ENCODE data around the gene ALG1L2.
"Not testable (repeated sequence)": the region's sequence is repeated elsewhere in the genome, so short reads cannot be mapped to it uniquely, and the experiment has no call there.

The ALG1L2 gene

DNA sequence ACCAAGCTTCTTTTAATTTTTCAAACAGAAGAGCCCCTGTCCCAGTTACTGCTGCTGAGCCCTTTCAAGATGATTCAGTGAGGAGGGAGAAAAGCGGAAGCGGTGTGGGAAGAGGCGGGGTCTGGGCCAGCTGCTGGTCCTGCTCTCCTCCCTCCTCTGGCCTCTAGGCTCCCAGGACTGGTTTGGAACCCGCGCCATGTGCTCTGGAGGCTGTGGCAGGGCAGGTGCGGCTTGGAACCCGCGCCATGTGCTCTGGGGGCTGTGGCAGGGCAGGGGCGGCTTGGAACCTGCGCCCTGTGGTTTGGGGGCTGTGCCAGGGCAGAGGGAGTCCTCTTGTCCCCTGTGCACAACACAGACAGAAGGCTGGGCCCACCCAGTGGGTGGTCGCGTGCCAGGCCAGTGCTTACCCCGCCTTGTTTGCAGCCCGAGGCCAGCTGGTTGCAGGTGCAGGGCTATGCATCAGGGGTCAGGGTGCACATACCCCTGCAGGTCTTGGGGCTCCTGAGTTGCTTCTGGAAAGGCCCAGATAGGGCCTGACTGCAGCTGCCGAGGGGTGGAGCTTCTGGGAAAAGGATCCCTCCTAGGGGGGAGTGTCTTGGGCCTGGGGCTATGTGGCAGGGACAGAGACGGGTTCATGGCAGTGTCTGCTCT, 12.2 kb downstream of the ALG1L2 start:
- no peak for DNase-seq (ENCODE audit: low spot score)

DNA sequence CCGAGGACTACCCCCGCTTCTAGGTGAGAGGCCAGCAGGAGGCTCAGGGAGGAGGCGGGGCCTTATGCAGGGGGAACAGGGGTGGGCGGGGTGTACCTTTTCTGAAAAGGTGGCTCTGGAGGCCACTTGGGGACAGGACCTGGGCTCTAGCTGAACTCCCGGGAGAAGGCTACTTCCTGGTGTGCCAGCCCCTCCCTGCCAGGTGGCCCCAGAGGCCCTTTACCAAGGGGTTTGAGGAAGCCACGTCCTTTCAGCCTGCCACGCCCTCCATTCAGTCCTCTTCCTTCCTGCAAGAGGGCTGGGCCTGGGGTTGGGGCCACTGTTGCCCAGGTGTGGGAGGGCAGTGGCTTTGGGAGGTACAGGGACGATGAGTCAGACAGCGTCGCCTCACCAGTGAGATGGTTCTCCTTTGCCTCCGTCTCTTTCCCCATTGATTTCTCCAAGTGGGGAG, 12.9 kb downstream of the ALG1L2 start:
- DNase-seq (ENCODE audit: low spot score) = not testable (repeated sequence)

DNA sequence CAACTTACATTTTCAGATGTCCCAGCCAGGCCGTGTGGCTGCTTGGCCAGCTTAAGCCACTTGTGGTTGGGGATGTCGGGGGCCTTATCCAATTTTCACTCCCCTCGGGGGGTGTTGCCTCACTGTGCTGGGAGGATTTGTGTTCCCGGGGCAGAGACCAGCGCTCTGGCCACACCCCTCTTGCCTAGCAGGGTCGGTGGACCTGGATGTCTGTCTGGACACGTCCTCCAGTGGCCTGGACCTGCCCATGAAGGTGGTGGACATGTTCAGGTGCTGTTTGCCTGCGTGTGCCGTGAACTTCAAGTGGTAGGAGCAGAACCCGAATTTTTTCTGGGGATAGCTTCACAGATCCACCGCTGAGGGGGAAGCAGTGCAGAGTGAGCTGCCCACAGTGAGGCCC, 14.2 kb downstream of the ALG1L2 start:
- not testable (repeated sequence) for DNase-seq (ENCODE audit: low spot score)

DNA sequence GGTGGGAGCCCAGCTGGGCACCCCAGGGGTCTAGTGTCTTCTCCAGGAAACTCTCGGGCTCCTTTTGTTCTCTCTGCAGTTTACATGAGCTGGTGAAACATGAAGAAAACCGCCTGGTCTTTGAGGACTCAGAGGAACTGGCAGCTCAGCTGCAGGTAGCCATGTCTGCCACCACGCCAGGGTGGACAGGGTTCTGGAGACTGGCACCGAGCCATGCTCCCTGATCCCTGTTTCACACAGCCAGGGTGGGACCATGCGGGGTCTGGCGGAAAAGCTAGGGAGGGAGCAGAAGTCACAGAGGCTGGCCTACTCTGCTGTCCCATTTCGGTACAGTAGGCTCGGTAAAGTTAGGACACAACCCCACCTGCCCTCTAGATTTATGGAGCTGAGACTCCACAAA, 15.5 kb downstream of the ALG1L2 start:
- not testable (repeated sequence) for DNase-seq (ENCODE audit: low spot score)

DNA sequence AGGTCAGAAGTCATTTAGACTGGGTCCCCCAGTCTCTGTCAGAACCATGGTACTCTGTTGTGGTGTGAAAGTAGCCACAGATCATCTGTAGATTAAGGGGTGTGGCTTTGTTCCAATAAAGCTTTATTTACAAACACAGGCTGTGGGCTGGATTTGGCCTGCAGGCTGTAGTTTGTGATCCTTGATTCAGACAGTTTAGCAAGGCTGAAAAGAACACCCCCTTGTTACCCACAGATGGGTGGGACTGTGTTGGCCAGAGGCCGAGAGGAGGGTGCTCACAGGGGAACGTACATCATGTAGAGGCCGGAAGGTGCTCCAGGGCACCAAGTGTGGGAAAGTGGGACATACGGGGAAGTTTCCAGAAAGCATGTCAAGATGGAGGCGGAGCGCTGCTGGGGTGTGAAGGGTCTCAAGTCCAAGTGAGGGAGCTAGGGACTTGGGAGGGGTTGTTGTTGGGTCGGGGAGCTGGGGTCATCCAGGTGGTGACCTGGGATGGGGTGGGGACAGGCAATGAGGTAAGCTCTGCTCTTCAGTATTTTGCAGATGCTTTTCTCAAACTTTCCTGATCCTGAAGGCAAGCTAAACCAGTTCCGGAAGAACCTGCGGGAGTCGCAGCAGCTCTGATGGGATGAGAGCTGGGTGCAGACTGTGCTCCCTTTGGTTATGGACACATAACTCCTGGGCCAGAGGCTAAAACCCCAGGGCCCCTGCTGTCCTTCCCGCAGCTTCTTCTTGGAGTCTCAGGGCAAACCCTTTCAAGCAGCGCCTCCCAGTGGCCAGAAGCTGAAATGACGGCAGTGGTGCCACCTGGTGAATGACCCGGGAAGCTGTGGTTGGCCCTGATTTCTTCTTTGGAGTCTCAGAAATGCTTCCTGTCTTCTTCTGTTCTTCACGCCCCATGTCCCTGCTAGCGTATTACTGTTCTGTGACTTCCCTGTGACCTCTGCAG, 16.3 kb downstream of the ALG1L2 start:
- not testable (repeated sequence) for DNase-seq (ENCODE audit: low spot score)

DNA sequence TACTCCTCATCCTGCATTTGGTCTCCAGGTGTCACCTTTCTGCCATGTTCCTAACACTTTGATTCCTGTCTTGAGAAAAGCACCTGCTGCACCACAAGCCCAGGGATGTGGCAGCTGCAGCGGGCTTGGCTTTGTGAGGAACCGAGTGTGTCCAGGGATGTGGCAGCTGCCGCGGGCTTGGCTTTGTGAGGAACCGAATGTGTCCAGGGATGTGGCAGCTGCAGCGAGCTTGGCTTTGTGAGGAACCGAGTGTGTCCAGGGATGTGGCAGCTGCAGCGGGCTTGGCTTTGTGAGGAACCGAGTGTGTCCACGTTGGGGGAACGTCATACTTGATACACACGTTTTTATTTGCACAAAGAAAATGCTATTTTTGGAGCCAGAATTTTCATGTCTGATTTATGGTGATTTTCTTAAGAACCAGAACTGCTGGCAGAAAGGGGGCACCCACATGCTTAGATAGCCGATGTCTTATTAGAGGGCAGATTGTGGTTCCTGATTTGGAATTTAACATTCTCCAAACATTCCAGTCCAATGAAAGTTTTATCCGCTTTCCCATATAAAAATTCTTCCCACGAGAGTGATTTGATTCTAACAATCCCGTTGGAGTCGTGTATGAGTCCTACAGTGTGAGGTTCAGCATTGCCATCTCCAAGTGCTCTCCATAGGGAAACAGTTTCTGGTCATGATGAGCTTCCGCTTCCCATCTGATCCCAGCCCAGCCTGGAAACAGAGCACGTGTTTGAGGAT, 17.2 kb downstream of the ALG1L2 start:
- not testable (repeated sequence) for DNase-seq (ENCODE audit: low spot score)

DNA sequence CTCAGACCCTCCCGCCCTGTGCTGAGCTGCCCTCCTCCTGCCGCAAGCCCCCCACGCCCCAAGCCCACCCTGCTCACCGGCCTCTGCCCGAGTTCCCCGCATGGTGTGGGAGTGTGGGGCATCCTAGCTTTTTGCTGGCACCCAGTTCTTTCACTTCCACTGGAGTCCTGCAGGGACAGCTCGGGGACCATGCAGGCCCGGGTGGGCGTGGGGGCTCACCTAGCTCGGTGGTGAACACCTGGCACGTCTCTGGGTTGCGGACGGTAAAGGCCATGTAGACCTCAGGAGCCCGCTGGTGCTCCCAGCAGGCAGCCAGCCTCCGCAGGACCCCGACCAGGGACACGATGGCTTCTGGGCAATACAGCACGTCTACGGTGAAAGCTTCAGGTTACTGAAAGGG, 20.9 kb downstream of the ALG1L2 start:
- DNase-seq (ENCODE audit: low spot score) = not testable (repeated sequence)

DNA sequence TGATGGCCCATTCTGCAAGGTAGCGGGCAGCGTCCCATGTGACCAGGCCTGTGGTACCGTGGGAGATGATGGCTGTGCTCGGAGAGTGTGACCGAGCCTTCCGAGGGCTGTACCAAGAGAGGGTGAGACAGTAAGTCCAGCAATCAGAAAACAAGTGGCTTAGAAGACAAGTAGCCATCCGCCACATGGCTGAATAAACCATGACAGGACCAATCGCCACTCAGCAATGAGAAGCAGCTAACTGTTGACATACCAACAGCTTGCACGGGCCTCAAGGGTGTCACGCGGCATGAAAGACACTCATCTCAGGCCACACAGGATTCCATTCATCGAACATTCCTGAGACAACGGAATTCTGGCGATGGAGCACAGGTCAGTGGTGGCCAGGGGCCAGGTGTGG, 22.6 kb downstream of the ALG1L2 start:
- not testable (repeated sequence) for DNase-seq (ENCODE audit: low spot score)

DNA sequence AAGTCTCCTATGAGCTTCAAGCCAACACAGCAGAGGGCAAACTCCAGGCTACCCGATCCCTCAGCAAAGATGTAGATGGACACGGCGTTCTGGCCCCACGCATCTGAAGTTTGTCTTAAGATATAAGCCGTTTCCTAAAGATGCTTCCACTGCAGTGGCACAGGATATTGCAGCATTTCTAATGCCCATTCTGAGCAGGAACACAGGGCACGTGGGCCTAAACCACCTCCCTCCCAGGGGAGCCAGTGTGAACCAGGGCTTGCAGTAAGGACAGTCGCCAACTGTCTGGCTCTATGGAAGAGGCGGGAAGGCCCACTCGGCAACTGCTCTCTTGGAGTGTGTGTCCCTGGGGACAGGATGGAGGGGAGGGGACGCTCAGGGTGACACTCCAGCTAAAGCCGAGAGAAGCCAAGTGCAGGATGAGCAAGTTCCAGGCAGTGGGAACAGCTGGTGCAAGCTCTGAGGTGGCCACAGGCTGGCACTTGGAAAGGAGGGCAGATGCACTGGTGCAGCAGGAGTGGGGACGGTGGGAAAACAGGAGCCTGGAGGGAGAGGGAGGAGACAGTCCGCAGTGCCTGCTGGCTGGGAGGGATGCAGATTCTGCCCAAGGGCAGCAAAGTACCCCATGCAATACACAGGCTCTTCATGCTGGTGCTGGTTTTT, 25.8 kb downstream of the ALG1L2 start:
- not testable (repeated sequence) for DNase-seq (ENCODE audit: low spot score)

DNA sequence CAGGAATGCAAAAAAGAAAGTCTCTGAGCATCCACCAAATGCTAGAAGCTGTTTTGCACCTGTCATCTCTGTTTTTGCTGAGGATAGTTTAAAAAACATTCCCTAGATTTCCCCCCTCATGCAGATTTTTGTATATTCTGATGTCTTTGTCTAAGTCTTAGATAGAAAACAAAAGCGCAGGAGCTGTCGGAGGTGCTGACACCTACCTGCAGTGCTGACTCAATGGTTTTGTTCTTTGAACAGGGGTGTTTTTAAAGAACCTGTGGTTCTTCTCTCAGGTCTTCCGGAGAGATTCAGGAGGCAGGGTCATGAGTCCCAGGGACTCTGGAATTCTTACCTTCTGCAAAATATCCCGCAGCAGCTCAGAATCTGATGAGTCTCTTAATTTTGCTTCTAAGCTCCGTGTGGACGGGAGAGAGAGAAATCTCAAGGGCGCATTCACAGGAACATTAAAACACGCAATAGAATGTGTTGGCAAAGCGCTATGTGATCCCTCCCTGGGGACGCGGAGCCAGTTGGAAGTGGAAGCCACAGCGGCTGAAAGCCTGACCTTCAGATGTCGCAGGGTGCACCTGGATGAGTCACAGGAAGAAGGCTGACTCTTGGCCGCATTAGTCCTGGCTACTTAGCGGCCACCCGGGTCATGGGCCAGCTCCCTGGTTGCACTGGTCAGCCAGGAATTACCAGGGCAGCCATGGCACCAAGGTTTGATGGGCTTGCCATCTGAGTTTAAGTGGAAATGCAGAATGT, 27.4 kb downstream of the ALG1L2 start:
- not testable (repeated sequence) for DNase-seq (ENCODE audit: low spot score)

DNA sequence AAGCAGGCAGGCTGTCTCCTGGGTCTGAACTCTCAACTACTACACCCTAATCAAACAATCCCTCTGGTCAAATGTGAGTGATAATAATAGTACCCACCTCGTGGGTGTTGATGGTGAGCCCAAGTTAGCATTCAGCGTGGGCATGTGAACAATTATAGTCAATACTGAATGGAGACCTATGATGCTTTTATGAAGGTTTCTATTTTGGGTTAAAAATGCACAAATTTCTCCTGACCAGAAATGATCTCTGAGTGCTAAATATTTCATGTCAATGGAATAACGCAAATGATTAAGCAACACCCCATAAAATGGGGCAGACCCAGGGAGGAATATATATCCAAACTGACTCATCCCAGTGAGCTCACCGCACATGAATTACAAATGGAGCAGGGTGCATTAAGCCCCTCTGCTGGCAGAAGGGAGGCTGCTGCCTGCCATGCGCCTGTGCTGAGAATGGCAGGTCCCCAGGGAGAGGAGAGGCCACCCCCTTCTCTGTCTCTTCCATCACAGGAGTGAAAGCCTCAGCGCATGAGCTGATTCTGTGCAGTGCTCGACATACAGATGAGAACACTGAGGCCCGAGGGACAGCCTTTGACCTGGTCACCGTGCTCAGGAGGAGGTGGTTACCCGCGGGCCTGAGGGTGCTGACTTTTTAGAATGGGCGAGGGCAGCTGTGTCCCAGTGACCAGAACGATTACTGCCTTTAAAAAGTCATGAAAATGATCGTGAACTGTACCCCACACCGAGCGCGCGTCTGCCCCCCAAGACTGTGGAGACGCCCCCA, 28.9 kb downstream of the ALG1L2 start:
- DNase-seq (ENCODE audit: low spot score) = not testable (repeated sequence)

DNA sequence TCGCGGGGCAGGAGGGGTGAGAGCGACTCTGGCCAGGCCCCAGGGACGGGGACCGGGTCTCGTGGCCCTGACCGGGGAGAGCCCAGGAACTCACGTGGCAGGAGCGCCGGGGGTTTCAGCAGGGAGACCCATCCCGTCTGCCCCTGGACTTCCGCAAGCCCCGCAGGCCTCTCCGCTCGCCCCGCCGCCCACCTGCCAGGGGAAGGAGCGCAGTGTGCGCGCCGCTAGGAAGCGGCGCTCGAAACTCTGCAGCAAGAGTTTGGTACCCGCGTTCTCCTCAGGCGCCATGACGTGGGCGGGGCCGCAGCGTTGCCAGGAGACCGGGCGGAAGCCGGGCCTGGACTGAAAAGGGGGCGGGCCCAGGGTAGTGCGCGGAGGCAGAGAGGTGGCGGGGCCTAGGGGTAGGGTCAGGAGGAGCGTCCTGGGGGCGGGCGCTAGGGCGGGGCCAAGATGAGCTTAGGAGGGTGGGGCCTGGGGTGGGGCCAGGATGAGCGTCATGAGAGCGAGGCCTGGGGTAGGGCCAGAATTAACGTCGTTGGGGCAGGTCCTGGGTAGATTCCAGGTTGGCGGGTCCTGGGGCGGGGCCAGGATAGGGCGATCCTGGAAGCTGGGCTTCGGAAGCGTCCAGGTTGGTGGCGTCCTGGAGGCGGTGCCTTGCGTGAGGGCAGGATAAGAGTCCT, 29.7 kb downstream of the ALG1L2 start:
- DNase-seq (ENCODE audit: low spot score) = peak; percentile 96

DNA sequence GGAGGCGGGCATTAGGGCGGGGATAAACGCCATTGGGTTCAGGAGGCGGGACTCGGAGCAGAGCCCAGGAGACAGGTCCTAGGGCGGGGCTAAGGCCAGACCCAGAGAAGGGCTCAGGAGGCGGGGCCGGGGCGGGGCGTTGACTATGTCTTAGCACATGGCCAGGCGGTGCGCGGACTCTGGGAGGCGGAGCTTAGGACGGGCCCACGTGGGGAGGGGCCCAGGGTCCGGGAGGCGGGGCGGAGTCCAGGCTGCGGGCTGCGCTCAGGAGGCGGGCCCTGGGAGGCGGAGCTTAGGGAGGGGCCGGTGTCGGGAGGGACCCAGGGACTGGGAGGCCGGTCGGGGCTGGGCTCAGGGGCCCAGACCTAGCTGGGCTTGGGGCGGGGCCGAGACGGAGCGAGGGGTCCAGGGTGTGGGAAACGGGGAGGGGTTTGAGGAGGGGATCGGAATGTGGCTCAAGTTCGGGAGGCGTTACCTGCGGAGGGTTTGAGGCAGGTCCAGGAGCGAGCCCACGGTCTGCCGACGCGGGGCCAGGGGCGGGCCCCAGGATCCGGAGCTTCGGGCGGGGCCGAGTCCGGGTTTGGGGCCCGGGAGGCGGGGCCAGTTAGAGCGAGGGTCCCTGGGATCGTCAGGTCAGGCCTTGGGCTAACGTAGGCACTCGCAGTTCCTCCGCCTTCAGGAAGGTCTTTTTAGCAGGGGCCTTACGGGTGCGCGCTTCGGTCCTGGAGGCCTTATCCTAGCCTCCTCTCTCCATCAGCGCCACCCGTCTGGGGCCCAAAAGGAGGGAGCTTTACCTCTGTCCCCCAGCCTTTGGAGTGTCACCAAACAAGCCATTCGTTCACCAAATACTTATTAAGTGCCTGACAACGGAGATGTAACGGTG, 30.5 kb downstream of the ALG1L2 start:
- peak; percentile 93 for DNase-seq (ENCODE audit: low spot score)

DNA sequence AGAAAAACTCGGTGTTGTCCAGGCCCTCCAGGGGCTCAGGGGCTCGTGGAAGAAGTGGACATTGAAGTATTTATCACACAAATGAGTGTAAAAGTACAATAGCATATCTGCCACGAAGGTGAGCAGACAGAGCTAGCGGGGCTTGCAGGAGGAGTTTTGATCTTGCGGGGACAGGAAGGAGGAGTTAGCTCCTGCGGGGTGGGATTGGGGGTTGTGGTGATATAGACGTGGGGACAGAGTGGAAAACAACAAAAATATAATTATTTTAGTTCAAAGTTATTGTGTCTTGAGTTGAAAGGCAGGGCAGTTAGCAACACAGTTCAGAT, 31.1 kb downstream of the ALG1L2 start:
- DNase-seq (ENCODE audit: low spot score) = not testable (repeated sequence)

DNA sequence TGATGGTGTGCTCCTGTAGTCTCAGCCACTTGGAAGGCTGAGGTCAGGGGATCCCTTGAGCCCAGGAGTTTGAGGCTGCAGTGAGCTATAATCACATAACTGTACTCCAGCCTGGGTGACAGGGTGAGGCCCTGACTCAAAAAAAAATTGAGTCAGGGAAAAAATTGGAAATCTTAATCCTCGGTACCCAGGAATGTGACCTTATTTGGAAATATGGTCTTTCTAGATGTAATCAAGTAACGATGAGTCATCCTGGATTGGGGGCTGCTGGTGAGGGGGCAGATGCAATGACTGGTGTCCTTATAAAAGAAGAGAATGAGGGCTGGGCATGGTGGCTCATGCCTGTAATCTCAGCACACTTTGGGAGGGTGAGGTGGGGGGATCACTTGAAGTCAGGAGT, 33.8 kb downstream of the ALG1L2 start:
- DNase-seq (ENCODE audit: low spot score) = not testable (repeated sequence)

DNA sequence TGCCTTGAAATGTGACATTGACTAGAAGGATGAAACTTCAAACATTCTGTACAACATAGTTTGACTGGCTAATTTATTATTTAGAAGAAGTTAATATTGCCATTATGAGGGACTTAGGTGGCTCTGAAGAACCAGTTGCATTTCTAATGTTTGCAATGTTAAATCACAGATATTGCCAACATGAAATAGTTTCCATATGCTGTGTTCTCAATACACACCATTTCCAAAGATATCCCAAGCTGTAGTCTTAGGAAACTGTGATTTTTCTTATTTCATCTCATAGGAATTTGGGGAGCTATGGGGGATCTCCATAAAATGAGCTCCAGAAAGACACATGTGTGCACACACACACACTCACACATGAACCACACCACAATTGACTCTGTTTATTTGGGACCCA, 36.3 kb downstream of the ALG1L2 start:
- no peak for DNase-seq (ENCODE audit: low spot score)

DNA sequence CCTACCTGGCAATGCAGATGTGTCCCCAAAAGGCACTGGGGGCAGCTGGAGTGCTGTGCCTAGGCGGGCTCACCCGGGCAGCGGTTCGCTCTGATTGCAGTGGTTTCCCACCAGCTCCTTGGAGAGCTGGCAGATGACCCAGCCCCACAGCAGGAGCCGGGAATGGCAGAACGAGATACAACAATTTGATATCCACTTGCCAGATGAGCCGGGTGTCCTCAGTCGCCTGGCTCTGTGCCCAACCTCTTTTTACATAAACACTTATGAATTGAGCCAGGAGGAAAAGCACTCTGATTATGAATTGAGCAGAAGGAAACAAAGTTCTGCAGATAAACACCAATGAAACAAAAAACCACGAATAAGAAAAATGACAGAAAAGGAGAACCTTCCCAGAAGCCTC, 38.2 kb downstream of the ALG1L2 start:
- DNase-seq (ENCODE audit: low spot score) = not testable (repeated sequence)

DNA sequence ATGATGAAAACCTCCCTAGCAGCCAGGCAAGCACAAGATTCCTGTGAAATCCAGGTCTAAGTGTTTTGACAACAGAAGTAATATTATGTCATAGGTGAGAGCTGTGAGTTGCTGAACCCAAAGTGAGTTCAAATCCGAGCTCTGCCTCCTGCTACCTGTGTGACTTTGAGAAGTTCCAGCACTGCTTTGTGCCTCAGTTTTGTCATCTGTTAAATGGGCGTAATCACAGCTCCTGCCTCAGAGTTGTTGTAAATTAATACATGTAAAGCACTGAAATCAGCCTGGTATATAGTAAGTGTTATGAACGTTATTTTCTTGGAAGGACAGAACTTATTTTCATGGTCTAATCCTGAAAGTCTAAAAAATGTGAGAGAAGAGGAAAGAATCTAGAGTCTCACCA, 38.7 kb downstream of the ALG1L2 start:
- DNase-seq (ENCODE audit: low spot score) = not testable (repeated sequence)

All from pons (tissue), 1 donor.